Subcutaneous abdominal adipose tissue (tissue), 5 donors: ENCODE measurements around the gene PIGQ.

ENCODE experiments used
- H3K27ac ChIP-seq: one replicate; pipeline ENCODE4 v1.7.0; 2013; ENCODE audit warnings: low read depth, mild to moderate bottlenecking, inconsistent platforms, low read length, moderate library complexity
- H3K27me3 ChIP-seq, 5 donors: one replicate each; pipeline ENCODE4 v1.7.0; 2013; ENCODE audit warnings: low read length in 5 of 5, inconsistent platforms in 1 of 5; ENCODE audit not compliant: control insufficient read depth in 5 of 5, insufficient read depth in 4 of 5
- H3K36me3 ChIP-seq, 5 donors: one replicate each; pipeline ENCODE4 v1.7.0; 2013; ENCODE audit warnings: low read length in 5 of 5; ENCODE audit not compliant: control insufficient read depth in 5 of 5, insufficient read depth in 5 of 5
- H3K4me1 ChIP-seq, 5 donors: one replicate each; pipeline ENCODE4 v1.7.0; 2013; ENCODE audit warnings: low read length in 5 of 5, mild to moderate bottlenecking in 3 of 5, moderate library complexity in 1 of 5; ENCODE audit not compliant: control insufficient read depth in 5 of 5, insufficient read depth in 5 of 5
- H3K4me3 ChIP-seq, 5 donors: one replicate each; pipeline ENCODE4 v1.7.0; 2013; ENCODE audit warnings: low read length in 5 of 5, low read depth in 1 of 5
- H3K9ac ChIP-seq, 5 donors: one replicate each; pipeline ENCODE4 v1.7.0; 2013; ENCODE audit warnings: low read length in 5 of 5, mild to moderate bottlenecking in 4 of 5, moderate library complexity in 3 of 5
- H3K9me3 ChIP-seq, 5 donors: one replicate each; pipeline ENCODE4 v1.7.0; 2013; ENCODE audit warnings: low read length in 5 of 5; ENCODE audit not compliant: control insufficient read depth in 5 of 5
- donor health status: healthy.
- donor health status: healthy.
- donor health status: healthy.
- donor health status: healthy.
- donor health status: healthy.

Gene PIGQ

DNA sequence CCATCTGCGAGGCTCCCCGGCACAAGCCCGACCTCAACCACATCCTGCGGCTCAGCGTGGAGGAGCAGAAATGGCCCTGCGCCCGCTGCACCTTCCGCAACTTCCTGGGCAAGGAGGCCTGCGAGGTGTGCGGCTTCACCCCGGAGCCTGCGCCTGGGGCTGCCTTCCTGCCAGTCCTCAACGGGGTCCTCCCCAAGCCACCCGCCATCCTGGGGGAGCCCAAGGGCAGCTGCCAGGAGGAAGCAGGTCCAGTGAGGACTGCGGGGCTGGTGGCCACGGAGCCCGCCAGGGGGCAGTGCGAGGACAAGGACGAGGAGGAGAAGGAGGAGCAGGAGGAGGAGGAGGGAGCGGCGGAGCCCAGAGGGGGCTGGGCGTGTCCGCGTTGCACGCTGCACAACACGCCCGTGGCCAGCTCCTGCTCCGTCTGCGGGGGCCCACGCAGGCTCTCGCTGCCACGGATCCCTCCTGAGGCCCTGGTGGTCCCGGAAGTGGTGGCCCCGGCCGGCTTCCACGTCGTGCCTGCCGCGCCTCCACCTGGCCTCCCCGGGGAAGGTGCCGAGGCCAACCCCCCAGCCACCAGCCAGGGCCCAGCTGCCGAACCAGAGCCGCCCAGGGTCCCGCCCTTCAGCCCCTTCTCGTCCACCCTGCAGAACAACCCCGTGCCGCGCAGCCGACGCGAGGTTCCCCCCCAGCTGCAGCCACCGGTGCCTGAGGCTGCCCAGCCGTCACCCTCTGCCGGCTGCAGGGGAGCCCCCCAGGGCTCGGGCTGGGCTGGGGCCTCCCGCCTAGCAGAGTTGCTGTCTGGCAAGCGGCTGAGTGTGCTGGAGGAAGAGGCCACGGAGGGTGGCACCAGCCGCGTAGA, 22.6 kb upstream of the PIGQ start:
- peaks cover 0 to 48% (median 26%) of the 10 kb centered on the region in 5 donors for H3K36me3 ChIP-seq
- H3K9me3 ChIP-seq: no peaks in the 10 kb centered on the region
- no peaks in the 10 kb centered on the region for H3K27me3 ChIP-seq
- peaks cover 0 to 18% (median 5%) of the 10 kb centered on the region in 5 donors for H3K4me1 ChIP-seq
- H3K4me3 ChIP-seq: peak overlapping the region in 2 of 5 donors; percentile 48 to 52
- H3K27ac ChIP-seq: no peak overlapping the region
- no peak overlapping the region for H3K9ac ChIP-seq

- no peaks in the 10 kb centered on the region for H3K9me3 ChIP-seq
- H3K27ac ChIP-seq: no peak overlapping the region
- no peaks in the 10 kb centered on the region for H3K27me3 ChIP-seq
- no peak overlapping the region for H3K9ac ChIP-seq
- H3K4me3 ChIP-seq: no peak overlapping the region
- H3K36me3 ChIP-seq: peaks cover 0 to 54% (median 34%) of the 10 kb centered on the region in 5 donors
- peaks cover 0 to 12% (median 5%) of the 10 kb centered on the region in 5 donors for H3K4me1 ChIP-seq
These were observed 21.2 kb upstream of the PIGQ start for GRCh38 chr16:548586-548985.

GRCh38 chr16:549544-550263, 20.1 kb upstream of the PIGQ start:
- Histone ChIP-seq H3K4me3 (no peak overlapping the region), H3K36me3 (peaks cover 0 to 54% (median 34%) of the 10 kb centered on the region in 5 donors), H3K9me3 (no peaks in the 10 kb centered on the region), H3K27ac (no peak overlapping the region), H3K9ac (no peak overlapping the region), H3K27me3 (no peaks in the 10 kb centered on the region), H3K4me1 (peaks cover 0 to 13% (median 5%) of the 10 kb centered on the region in 5 donors)

GRCh38 chr16:551210-551609, 18.6 kb upstream of the PIGQ start:
- Histone ChIP-seq H3K27ac (no peak overlapping the region), H3K9me3 (no peaks in the 10 kb centered on the region), H3K36me3 (peaks cover 0 to 49% (median 34%) of the 10 kb centered on the region in 5 donors), H3K27me3 (no peaks in the 10 kb centered on the region), H3K9ac (no peak overlapping the region), H3K4me3 (no peak overlapping the region), H3K4me1 (peaks cover 0 to 15% (median 5%) of the 10 kb centered on the region in 5 donors)

GRCh38 chr16:552171-552570, 17.6 kb upstream of the PIGQ start:
- H3K27me3 ChIP-seq: peaks cover 0 to 3% (median 0%) of the 10 kb centered on the region in 5 donors
- peaks cover 0 to 44% (median 34%) of the 10 kb centered on the region in 5 donors for H3K36me3 ChIP-seq
- H3K9me3 ChIP-seq: no peaks in the 10 kb centered on the region
- no peak overlapping the region for H3K27ac ChIP-seq
- H3K4me3 ChIP-seq: no peak overlapping the region
- H3K4me1 ChIP-seq: peaks cover 0 to 10% (median 4%) of the 10 kb centered on the region in 5 donors
- H3K9ac ChIP-seq: no peak overlapping the region

- H3K4me1 ChIP-seq: peaks cover 0 to 5% (median 0%) of the 10 kb centered on the region in 5 donors
- peaks cover 3 to 14% (median 7%) of the 10 kb centered on the region in 5 donors for H3K27me3 ChIP-seq
- no peak overlapping the region for H3K4me3 ChIP-seq
- H3K9me3 ChIP-seq: no peaks in the 10 kb centered on the region
- no peak overlapping the region for H3K9ac ChIP-seq
- no peak overlapping the region for H3K27ac ChIP-seq
- peaks cover 0 to 31% (median 26%) of the 10 kb centered on the region in 5 donors for H3K36me3 ChIP-seq
These were observed 16.0 kb upstream of the PIGQ start for GRCh38 chr16:553601-554296.

DNA sequence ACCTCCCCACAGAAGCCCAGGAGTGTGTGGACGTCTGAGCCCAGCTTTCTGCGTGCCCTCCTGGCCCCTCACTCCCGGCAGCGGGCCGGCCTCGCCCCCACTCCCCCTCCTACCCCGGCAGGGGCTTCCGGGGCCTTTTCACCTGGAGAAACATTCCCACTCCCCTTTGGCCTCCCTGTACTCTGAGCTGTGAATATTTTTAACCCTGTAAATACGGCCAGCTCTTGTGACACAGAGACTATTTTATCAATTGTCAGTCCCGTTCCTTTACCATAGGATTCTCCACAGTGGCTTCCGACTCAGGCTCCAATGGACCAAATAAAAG, 15.5 kb upstream of the PIGQ start:
- no peaks in the 10 kb centered on the region for H3K9me3 ChIP-seq
- H3K4me1 ChIP-seq: peaks cover 0 to 8% (median 0%) of the 10 kb centered on the region in 5 donors
- no peak overlapping the region for H3K4me3 ChIP-seq
- H3K27me3 ChIP-seq: peaks cover 8 to 19% (median 11%) of the 10 kb centered on the region in 5 donors
- peaks cover 0 to 27% (median 22%) of the 10 kb centered on the region in 5 donors for H3K36me3 ChIP-seq
- no peak overlapping the region for H3K9ac ChIP-seq
- no peak overlapping the region for H3K27ac ChIP-seq

- peaks cover 13 to 24% (median 17%) of the 10 kb centered on the region in 5 donors for H3K27me3 ChIP-seq
- H3K4me1 ChIP-seq: peaks cover 0 to 13% (median 3%) of the 10 kb centered on the region in 5 donors
- peaks cover 0 to 23% (median 19%) of the 10 kb centered on the region in 5 donors for H3K36me3 ChIP-seq
- no peak overlapping the region for H3K27ac ChIP-seq
- peak overlapping the region in 2 of 5 donors; percentile 4 to 40 for H3K4me3 ChIP-seq
- no peaks in the 10 kb centered on the region for H3K9me3 ChIP-seq
- H3K9ac ChIP-seq: no peak overlapping the region
These were observed 15.0 kb upstream of the PIGQ start for GRCh38 chr16:554640-555365.
